ENCODE results near the gene NLRC5. TPM values are rescaled to one million over a fixed set of nuclear protein-coding genes. Genes with fewer than 3 reads are reported as not detected.

NLRC5 gene
- total and polyA plus RNA-seq, 9 of the 15 experiments (the other 6 are each of a cell fraction or from before 2014, with no cell fraction given), result 0.59 to 0.71 TPM; not detected in 7

- TF ChIP-seq ZNF518B (CRISPR knock-in tag; IDR thresholded peaks at IDR 0.05) (no peak), NR4A1 (CRISPR knock-in tag; IDR thresholded peaks at IDR 0.05) (no peak), NR4A1 (tag; IDR thresholded peaks at IDR 0.05) (no peak), TSC22D4 (tag; IDR thresholded peaks at IDR 0.05) (no peak; the same call in 1 of the 2 replicates), ZNF398 (CRISPR knock-in tag; IDR thresholded peaks at IDR 0.05) (no peak), SLC30A9 (CRISPR knock-in tag; IDR thresholded peaks at IDR 0.05) (no peak), POU5F1 (IDR thresholded peaks at IDR 0.05; ENCODE audit: borderline replicate concordance, low read depth, low read length, partially characterized antibody) (no peak), TBL1XR1 (IDR thresholded peaks at IDR 0.05; ENCODE audit: low read length in 2 of 2) (no peak), ZNF740 (CRISPR knock-in tag; IDR thresholded peaks at IDR 0.05) (no peak), ZNF740 (tag; IDR thresholded peaks at IDR 0.05) (no peak), GATAD2B (IDR thresholded peaks at IDR 0.05; ENCODE audit: borderline replicate concordance) (no peak), USF2 (CRISPR knock-in tag; IDR thresholded peaks at IDR 0.05) (no peak), RBBP5 (IDR thresholded peaks at IDR 0.05; ENCODE audit: borderline replicate concordance, insufficient read depth, low read length, poor library complexity, severe bottlenecking) (no peak), ZNF23 (CRISPR knock-in tag; IDR thresholded peaks at IDR 0.05) (no peak), BRCA1 (IDR thresholded peaks at IDR 0.05) (no peak), BRCA1 (CRISPR knock-in tag; IDR thresholded peaks at IDR 0.05) (no peak), HMG20A (CRISPR knock-in tag; conservative IDR thresholded peaks at IDR 0.05) (no peak), FOXO4 (CRISPR knock-in tag; IDR thresholded peaks at IDR 0.05) (no peak)
Observed at GRCh38 chr16:57060323-57061083, 71.1 kb downstream of the NLRC5 start (continued).
